Ascending aorta (tissue), 2 donors: ENCODE data around the gene DUSP16. TPM values are rescaled to one million over a fixed set of nuclear protein-coding genes. Genes with fewer than 3 reads are reported as not detected.
A peak's percentile ranks its signal among the peaks of the same experiment; 100 is the strongest.

Experiments
- DNase-seq, 2 donors: peaks; one replicate each; pipeline ENCODE4 v3.0.0-alpha.2; 2019; ENCODE audit warnings: low spot score in 2 of 2
- H3K27ac ChIP-seq, 2 donors: fragments of 200-600 bp; sonication (generic); one replicate each; pipeline ENCODE4 v1.5.1; 2016 to 2017; ENCODE audit warnings: mild to moderate bottlenecking in 1 of 2
- H3K27me3 ChIP-seq: fragments of 200-600 bp; sonication (generic); one replicate; pipeline ENCODE4 v1.5.1; 2017
- H3K36me3 ChIP-seq, 2 donors: fragments of 200-600 bp; sonication (generic); one replicate each; pipeline ENCODE4 v1.5.1; 2016
- H3K4me1 ChIP-seq, 2 donors: fragments of 200-600 bp; sonication (generic); one replicate each; pipeline ENCODE4 v1.5.1; 2016 to 2017; ENCODE audit warnings: mild to moderate bottlenecking in 1 of 2
- H3K4me3 ChIP-seq, 2 donors: fragments of 200-600 bp; sonication (generic); one replicate each; pipeline ENCODE4 v1.5.1; 2016 to 2017; ENCODE audit warnings: mild to moderate bottlenecking in 1 of 2
- H3K9me3 ChIP-seq, 2 donors: fragments of 200-600 bp; sonication (generic); one replicate each; pipeline ENCODE4 v1.5.1; 2016
- intact Hi-C: fragments of 100-400 bp; cut with DNase I; formaldehyde crosslinking; loops from one replicate; pipeline ENCODE4 v1.15.1; 2023
- total RNA-seq: library from RNA; depleted of rRNA; stranded (reverse); fragments of >200 nt; gene quantifications from one replicate; pipeline ENCODE4 v1.1.0, GENCODE V29; 2016
- TF ChIP-seq, protein P1 (sequence below), 3 experiments: fragments of 200-600 bp in 2 of 3; fragments of 450-650 bp in 1 of 3; sonication (generic) in 2 of 3; IDR thresholded peaks; one replicate each; pipeline ENCODE4 v1.5.1; 2016 to 2019; ENCODE audit warnings: antibody characterized with exemption in 3 of 3, mild to moderate bottlenecking in 1 of 3, moderate library complexity in 1 of 3

DUSP16 gene
- total RNA-seq, 1 donor from 2014 or later, result 54.8 TPM

DNA sequence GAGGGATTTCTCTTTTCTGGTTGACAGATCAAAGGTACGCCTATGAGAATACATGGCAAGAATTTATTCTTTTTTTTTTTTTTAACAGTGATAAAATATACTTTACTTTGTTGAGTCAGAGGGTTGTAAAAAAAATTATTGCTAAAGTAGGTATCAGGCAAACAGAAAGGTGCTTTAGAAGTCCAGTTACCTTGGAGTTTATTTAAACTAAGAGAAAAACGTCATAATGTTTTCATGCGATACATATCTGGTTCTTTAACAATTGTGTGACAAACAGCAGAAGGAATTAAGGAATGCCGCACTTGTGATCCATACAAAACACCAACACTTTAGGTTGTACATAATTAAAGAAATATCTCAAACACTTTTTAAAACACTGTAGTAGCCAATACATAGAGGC, 111.6 kb downstream of the DUSP16 start:
- H3K27me3 ChIP-seq, result no peaks in the 10 kb centered on the region

DNA sequence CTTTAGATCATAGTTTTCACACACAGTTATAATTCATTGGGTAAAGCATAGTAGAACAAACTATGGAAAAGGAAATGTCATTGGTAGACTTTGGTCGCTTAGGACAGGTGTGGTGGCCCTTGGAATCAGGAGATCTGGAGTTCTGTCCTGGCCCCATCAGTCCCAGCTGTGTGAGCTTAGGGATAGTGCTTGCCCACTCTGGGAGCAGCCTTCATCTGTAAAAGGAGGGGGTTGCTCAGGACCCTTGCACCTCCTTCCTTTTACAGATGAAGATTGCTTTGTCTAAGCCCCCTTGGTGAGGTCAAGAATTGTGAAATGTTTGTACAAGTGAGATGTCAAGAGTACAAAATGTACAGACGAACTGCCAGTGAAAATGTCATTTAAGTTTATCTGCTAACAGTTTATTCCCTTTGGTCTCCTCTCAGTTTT, 112.6 kb downstream of the DUSP16 start:
- H3K27me3 ChIP-seq, result no peaks in the 10 kb centered on the region
- H3K4me3 ChIP-seq, result no peak overlapping the region
- TF ChIP-seq, protein P1, sequence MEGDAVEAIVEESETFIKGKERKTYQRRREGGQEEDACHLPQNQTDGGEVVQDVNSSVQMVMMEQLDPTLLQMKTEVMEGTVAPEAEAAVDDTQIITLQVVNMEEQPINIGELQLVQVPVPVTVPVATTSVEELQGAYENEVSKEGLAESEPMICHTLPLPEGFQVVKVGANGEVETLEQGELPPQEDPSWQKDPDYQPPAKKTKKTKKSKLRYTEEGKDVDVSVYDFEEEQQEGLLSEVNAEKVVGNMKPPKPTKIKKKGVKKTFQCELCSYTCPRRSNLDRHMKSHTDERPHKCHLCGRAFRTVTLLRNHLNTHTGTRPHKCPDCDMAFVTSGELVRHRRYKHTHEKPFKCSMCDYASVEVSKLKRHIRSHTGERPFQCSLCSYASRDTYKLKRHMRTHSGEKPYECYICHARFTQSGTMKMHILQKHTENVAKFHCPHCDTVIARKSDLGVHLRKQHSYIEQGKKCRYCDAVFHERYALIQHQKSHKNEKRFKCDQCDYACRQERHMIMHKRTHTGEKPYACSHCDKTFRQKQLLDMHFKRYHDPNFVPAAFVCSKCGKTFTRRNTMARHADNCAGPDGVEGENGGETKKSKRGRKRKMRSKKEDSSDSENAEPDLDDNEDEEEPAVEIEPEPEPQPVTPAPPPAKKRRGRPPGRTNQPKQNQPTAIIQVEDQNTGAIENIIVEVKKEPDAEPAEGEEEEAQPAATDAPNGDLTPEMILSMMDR (IDR thresholded peaks at IDR 0.05), result no peak
- no peak for DNase-seq
- intact Hi-C loops, result no loop called here
- H3K27ac ChIP-seq, result peak overlapping the region in 1 of 2 donors; percentile 14
- H3K36me3 ChIP-seq, result no peaks in the 10 kb centered on the region
- peaks cover 0 to 10% of the 10 kb centered on the region in 2 donors for H3K4me1 ChIP-seq
- no peaks in the 10 kb centered on the region for H3K9me3 ChIP-seq

More for the DNA sequence above, 111.6 kb downstream of the DUSP16 start:
- H3K36me3 ChIP-seq, result no peaks in the 10 kb centered on the region
- H3K9me3 ChIP-seq, result no peaks in the 10 kb centered on the region
- H3K4me3 ChIP-seq, result no peak overlapping the region
- no peak overlapping the region for H3K27ac ChIP-seq
- intact Hi-C loops, result no loop called here
- H3K4me1 ChIP-seq, result peaks cover 0 to 10% of the 10 kb centered on the region in 2 donors
- TF ChIP-seq, protein P1 (IDR thresholded peaks at IDR 0.05), result no peak
- DNase-seq, result no peak

DNA sequence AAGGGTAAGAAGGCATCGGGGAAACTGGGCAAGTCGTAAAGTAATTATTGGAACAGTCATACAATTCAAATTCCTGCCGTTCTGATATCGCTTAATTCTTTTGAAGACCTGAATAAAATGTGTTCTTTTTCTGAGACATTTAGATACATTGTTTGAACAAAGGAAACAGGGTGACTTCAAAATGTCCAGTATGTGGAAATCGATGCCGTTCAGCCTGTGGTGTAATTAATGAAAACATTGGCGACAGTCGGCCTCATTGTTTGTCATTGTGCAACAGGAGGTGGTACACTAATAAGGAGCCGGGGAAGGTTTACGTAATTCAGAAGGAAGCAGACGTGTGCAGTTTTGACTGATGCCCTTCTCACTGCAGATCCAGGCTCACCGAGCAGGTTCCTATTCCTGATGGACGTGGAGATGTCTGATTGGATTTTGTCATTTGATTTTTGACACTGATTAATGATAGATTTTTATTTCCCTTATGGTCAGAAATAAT, 113.1 kb downstream of the DUSP16 start:
- Histone ChIP-seq H3K36me3 (no peaks in the 10 kb centered on the region), H3K27ac (peak overlapping the region; percentile 42 to 60), H3K4me1 (peaks cover 0 to 10% of the 10 kb centered on the region in 2 donors), H3K4me3 (no peak overlapping the region), H3K9me3 (no peaks in the 10 kb centered on the region), H3K27me3 (no peaks in the 10 kb centered on the region)
- DNase-seq, result peak in 1 of 2 donors; percentile 83
- intact Hi-C loops, result loop anchor here (10.0 kb wide), 1 partner anchor 245 kb away; the partner anchor contains the start of gene GPR19
- TF ChIP-seq, protein P1 (IDR thresholded peaks at IDR 0.05), result no peak

DNA sequence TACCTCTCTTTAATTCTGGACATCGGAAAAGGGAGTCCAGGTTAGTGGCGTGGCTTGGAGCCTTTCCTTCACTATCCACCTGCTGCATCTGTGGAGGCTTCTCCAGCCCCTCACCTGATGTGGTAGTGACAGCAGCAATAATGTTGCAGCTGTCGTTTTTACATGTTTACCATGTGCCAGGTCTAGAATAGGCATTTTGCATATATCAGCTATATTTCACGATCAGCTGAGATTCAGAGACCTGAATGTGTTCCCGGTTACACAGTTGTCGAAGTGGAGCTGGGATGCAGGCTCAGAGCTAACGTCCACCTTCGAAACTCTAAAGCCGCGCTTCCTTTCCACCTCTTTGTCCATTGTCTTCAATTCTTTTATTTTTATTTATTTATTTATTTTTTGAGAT, 114.8 kb downstream of the DUSP16 start:
- intact Hi-C loops, result loop anchor here (10.0 kb wide), 1 partner anchor 247 kb away; the partner anchor contains the start of gene GPR19
- Histone ChIP-seq H3K4me1 (peaks cover 0 to 26% of the 10 kb centered on the region in 2 donors), H3K27me3 (no peaks in the 10 kb centered on the region), H3K4me3 (no peak overlapping the region), H3K9me3 (no peaks in the 10 kb centered on the region), H3K36me3 (no peaks in the 10 kb centered on the region), H3K27ac (peak overlapping the region; percentile 36 to 52)
- no peak for DNase-seq
- TF ChIP-seq, protein P1 (IDR thresholded peaks at IDR 0.05), result no peak

DNA sequence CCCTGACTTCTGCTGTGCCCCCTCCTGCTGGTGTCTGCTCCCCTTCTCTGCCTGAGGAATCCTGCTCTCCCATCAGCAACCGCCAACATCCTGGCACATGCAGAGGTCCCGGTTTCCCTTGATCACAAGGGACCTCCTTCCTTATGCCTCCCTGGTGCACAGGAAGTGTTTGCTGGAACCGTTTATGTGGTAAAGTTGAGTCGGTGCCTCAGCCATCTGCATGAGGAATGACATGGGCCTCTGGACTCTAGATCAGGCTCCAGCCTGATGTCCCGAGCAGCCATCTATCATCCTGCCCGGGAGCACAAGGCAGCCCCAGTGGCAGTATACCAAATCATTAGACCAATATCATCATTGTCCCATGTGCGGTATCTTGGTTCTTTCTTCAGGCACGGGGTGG, 115.4 kb downstream of the DUSP16 start:
- TF ChIP-seq, protein P1 (IDR thresholded peaks at IDR 0.05), result no peak
- intact Hi-C loops, result loop anchor here (10.0 kb wide), 1 partner anchor 248 kb away; the partner anchor contains the start of gene GPR19
- peak overlapping the region; percentile 36 to 52 for H3K27ac ChIP-seq
- no peak for DNase-seq
- no peaks in the 10 kb centered on the region for H3K36me3 ChIP-seq
- no peaks in the 10 kb centered on the region for H3K27me3 ChIP-seq
- no peaks in the 10 kb centered on the region for H3K9me3 ChIP-seq
- peaks cover 0 to 32% of the 10 kb centered on the region in 2 donors for H3K4me1 ChIP-seq
- H3K4me3 ChIP-seq, result no peak overlapping the region
